HL-60 (cell line): Measurements from ENCODE around the gene IAH1.

ENCODE experiments used
- CTCF ChIP-seq: IDR thresholded peaks from one replicate; pipeline ENCODE4 v1.5.1; 2011; ENCODE audit warnings: low read length, control low read depth, inconsistent platforms; ENCODE audit not compliant: insufficient read depth
- GABPA ChIP-seq: IDR thresholded peaks from 2 replicates; pipeline ENCODE4 v1.6.1; 2012; ENCODE audit warnings: low read depth
- POLR2AphosphoS5 ChIP-seq: IDR thresholded peaks from 2 replicates; pipeline ENCODE4 v1.6.1; 2012; ENCODE audit warnings: low read depth
- REST ChIP-seq: IDR thresholded peaks from 2 replicates; pipeline ENCODE4 v1.6.1; 2012; ENCODE audit warnings: low read depth; ENCODE audit not compliant: insufficient replicate concordance
- SPI1 ChIP-seq: IDR thresholded peaks from 2 replicates; pipeline ENCODE4 v1.6.1; 2012; ENCODE audit warnings: low read depth, mild to moderate bottlenecking, borderline replicate concordance

GRCh38 chr2:9478526-9478925 is 4.2 kb downstream of the IAH1 start:
- no peak for TF ChIP-seq CTCF
- TF ChIP-seq GABPA: no peak
- no peak for TF ChIP-seq POLR2AphosphoS5
- no peak for TF ChIP-seq REST
- TF ChIP-seq SPI1: no peak
